Measurements from ENCODE around the gene MRPL55.

The MRPL55 gene

GRCh38 chr1:228141226-228142044, 32.3 kb upstream of the MRPL55 start:
- peak overlapping the region; percentile 91; the same call in 1 of the 2 replicates for H3K4me3 ChIP-seq (ENCODE audit: low read length)
- no peaks in the 10 kb centered on the region for H3K9me3 ChIP-seq (ENCODE audit: control insufficient read depth, insufficient read depth, low read length)
- H3K4me1 ChIP-seq (ENCODE audit: control insufficient read depth, insufficient read depth, low read length): no peaks in the 10 kb centered on the region; the same call in 1 of the 2 replicates
- no peak overlapping the region for H3K27ac ChIP-seq (ENCODE audit: low read length)
- no peak for DNase-seq (ENCODE audit: low read depth, low spot score)
- no CpG with 5 or more reads among the region's 27 CpGs for WGBS (ENCODE audit: insufficient coverage, insufficient read length)
- H3K36me3 ChIP-seq (ENCODE audit: control insufficient read depth, insufficient read depth, low read length): no peaks in the 10 kb centered on the region; the same call in 1 of the 2 replicates
- no peaks in the 10 kb centered on the region for H3K27me3 ChIP-seq (ENCODE audit: control insufficient read depth, insufficient read depth, low read length)

GRCh38 chr1:228140724-228141225, 31.7 kb upstream of the MRPL55 start:
- Histone ChIP-seq H3K4me3 (ENCODE audit: low read length) (peak overlapping the region; percentile 91), H3K9me3 (ENCODE audit: control insufficient read depth, insufficient read depth, low read length) (no peaks in the 10 kb centered on the region), H3K4me1 (ENCODE audit: control insufficient read depth, insufficient read depth, low read length) (no peaks in the 10 kb centered on the region; the same call in 1 of the 2 replicates), H3K27me3 (ENCODE audit: control insufficient read depth, insufficient read depth, low read length) (no peaks in the 10 kb centered on the region), H3K27ac (ENCODE audit: low read length) (no peak overlapping the region), H3K36me3 (ENCODE audit: control insufficient read depth, insufficient read depth, low read length) (no peaks in the 10 kb centered on the region; the same call in 1 of the 2 replicates)
- WGBS (ENCODE audit: insufficient coverage, insufficient read length): no CpG with 5 or more reads among the region's 25 CpGs
- DNase-seq (ENCODE audit: low read depth, low spot score): no peak

- no peaks in the 10 kb centered on the region; the same call in 1 of the 2 replicates for H3K36me3 ChIP-seq (ENCODE audit: control insufficient read depth, insufficient read depth, low read length)
- WGBS (ENCODE audit: insufficient coverage, insufficient read length): no CpG with 5 or more reads among the region's 95 CpGs
- peak within 1 kb of the TSS; percentile 91 for H3K4me3 ChIP-seq (ENCODE audit: low read length)
- H3K27ac ChIP-seq (ENCODE audit: low read length): no peak within 1 kb of the TSS
- H3K9me3 ChIP-seq (ENCODE audit: control insufficient read depth, insufficient read depth, low read length): no peaks in the 10 kb centered on the region
- no peaks in the 10 kb centered on the region for H3K27me3 ChIP-seq (ENCODE audit: control insufficient read depth, insufficient read depth, low read length)
- peak; percentile 97 for DNase-seq (ENCODE audit: low read depth, low spot score)
- H3K4me1 ChIP-seq (ENCODE audit: control insufficient read depth, insufficient read depth, low read length): no peaks in the 10 kb centered on the region; the same call in 1 of the 2 replicates
Observed at GRCh38 chr1:228139931-228140723, 31.0 kb upstream of the MRPL55 start, which contains the start of gene GUK1. TSS of gene GUK1 (plus strand) at chr1:228140279. CDS start at chr1:228140303, 24 bp downstream.

GRCh38 chr1:228139406-228139930, 30.4 kb upstream of the MRPL55 start:
- DNase-seq (ENCODE audit: low read depth, low spot score): no peak
- H3K27ac ChIP-seq (ENCODE audit: low read length): no peak overlapping the region
- peak overlapping the region; percentile 91; the same call in 1 of the 2 replicates for H3K4me3 ChIP-seq (ENCODE audit: low read length)
- H3K36me3 ChIP-seq (ENCODE audit: control insufficient read depth, insufficient read depth, low read length): no peaks in the 10 kb centered on the region; the same call in 1 of the 2 replicates
- H3K4me1 ChIP-seq (ENCODE audit: control insufficient read depth, insufficient read depth, low read length): no peaks in the 10 kb centered on the region; the same call in 1 of the 2 replicates
- H3K27me3 ChIP-seq (ENCODE audit: control insufficient read depth, insufficient read depth, low read length): no peaks in the 10 kb centered on the region
- WGBS (ENCODE audit: insufficient coverage, insufficient read length): no CpG with 5 or more reads among the region's 30 CpGs
- H3K9me3 ChIP-seq (ENCODE audit: control insufficient read depth, insufficient read depth, low read length): no peaks in the 10 kb centered on the region

- Histone ChIP-seq H3K4me3 (ENCODE audit: low read length) (no peak overlapping the region), H3K36me3 (ENCODE audit: control insufficient read depth, insufficient read depth, low read length) (no peaks in the 10 kb centered on the region; the same call in 1 of the 2 replicates), H3K4me1 (ENCODE audit: control insufficient read depth, insufficient read depth, low read length) (no peaks in the 10 kb centered on the region), H3K27me3 (ENCODE audit: control insufficient read depth, insufficient read depth, low read length) (no peaks in the 10 kb centered on the region), H3K27ac (ENCODE audit: low read length) (no peak overlapping the region), H3K9me3 (ENCODE audit: control insufficient read depth, insufficient read depth, low read length) (no peaks in the 10 kb centered on the region)
- no CpG with 5 or more reads among the region's 1 CpG for WGBS (ENCODE audit: insufficient coverage, insufficient read length)
- no peak for DNase-seq (ENCODE audit: low read depth, low spot score)
Observed at GRCh38 chr1:228136901-228137300, 27.8 kb upstream of the MRPL55 start.

GRCh38 chr1:228134591-228134990, 25.5 kb upstream of the MRPL55 start:
- no CpG with 5 or more reads among the region's 12 CpGs for WGBS (ENCODE audit: insufficient coverage, insufficient read length)

GRCh38 chr1:228131766-228132165, 22.7 kb upstream of the MRPL55 start:
- H3K4me3 ChIP-seq (ENCODE audit: low read length): no peak overlapping the region
- H3K27ac ChIP-seq (ENCODE audit: low read length): no peak overlapping the region
- H3K27me3 ChIP-seq (ENCODE audit: control insufficient read depth, insufficient read depth, low read length): no peaks in the 10 kb centered on the region
- no peaks in the 10 kb centered on the region for H3K36me3 ChIP-seq (ENCODE audit: control insufficient read depth, insufficient read depth, low read length)
- no peaks in the 10 kb centered on the region for H3K4me1 ChIP-seq (ENCODE audit: control insufficient read depth, insufficient read depth, low read length)
- no peaks in the 10 kb centered on the region for H3K9me3 ChIP-seq (ENCODE audit: control insufficient read depth, insufficient read depth, low read length)
- no peak for DNase-seq (ENCODE audit: low read depth, low spot score)
- WGBS (ENCODE audit: insufficient coverage, insufficient read length): no CpG with 5 or more reads among the region's 2 CpGs

More at GRCh38 chr1:228134591-228134990, 25.5 kb upstream of the MRPL55 start:
- Histone ChIP-seq H3K27me3 (ENCODE audit: control insufficient read depth, insufficient read depth, low read length) (no peaks in the 10 kb centered on the region), H3K9me3 (ENCODE audit: control insufficient read depth, insufficient read depth, low read length) (no peaks in the 10 kb centered on the region), H3K4me3 (ENCODE audit: low read length) (no peak overlapping the region), H3K36me3 (ENCODE audit: control insufficient read depth, insufficient read depth, low read length) (no peaks in the 10 kb centered on the region), H3K27ac (ENCODE audit: low read length) (no peak overlapping the region), H3K4me1 (ENCODE audit: control insufficient read depth, insufficient read depth, low read length) (no peaks in the 10 kb centered on the region)
- no peak for DNase-seq (ENCODE audit: low read depth, low spot score)

DNA sequence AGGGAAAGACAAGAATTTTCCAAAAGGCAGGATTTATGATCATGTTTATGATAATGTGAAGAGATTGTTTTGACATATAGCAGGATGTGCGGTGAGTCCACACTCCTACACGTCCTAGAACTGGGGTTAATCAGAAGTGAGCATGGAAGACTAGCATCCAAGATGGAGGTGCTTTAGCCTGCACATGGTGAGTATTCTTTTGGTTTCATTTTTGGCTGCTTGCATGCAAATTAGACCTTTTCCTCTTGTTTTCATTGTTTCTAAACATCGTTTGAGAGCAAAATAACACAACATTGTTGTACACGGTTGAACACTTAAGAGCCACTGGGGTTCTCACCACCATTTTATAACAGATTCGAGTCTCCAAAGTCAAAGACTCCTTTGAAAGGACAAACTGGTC, 16.1 kb upstream of the MRPL55 start:
- no CpG with 5 or more reads among the region's 5 CpGs for whole genome bisulfite sequencing (ENCODE audit: insufficient coverage, insufficient read length)
- Histone ChIP-seq H3K27me3 (ENCODE audit: control insufficient read depth, insufficient read depth, low read length) (no peaks in the 10 kb centered on the region), H3K4me1 (ENCODE audit: control insufficient read depth, insufficient read depth, low read length) (no peaks in the 10 kb centered on the region), H3K27ac (ENCODE audit: low read length) (no peak overlapping the region), H3K9me3 (ENCODE audit: control insufficient read depth, insufficient read depth, low read length) (no peaks in the 10 kb centered on the region), H3K36me3 (ENCODE audit: control insufficient read depth, insufficient read depth, low read length) (no peaks in the 10 kb centered on the region), H3K4me3 (ENCODE audit: low read length) (no peak overlapping the region)
- DNase-seq (ENCODE audit: low read depth, low spot score): no peak

DNA sequence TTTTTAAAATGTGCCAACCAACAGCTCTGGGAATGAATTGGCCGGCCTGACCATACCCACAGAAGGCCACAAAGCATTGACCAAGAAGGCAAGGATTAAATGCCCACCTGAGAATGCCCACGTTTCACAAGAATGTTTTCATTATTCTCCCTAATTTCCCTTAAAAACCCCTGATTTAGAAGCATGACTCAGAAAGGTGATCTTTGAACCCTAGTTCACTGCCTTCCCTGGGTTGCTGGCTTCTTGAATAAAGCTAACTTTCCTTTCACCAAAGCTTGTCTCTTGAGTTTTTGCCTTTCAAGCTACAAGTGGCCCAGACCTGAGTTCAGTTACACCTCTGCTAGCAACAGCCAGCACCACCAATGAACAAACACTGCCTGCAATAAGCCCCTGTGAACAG, 14.4 kb upstream of the MRPL55 start:
- Histone ChIP-seq H3K27ac (ENCODE audit: low read length) (no peak overlapping the region), H3K36me3 (ENCODE audit: control insufficient read depth, insufficient read depth, low read length) (no peaks in the 10 kb centered on the region), H3K4me3 (ENCODE audit: low read length) (no peak overlapping the region), H3K27me3 (ENCODE audit: control insufficient read depth, insufficient read depth, low read length) (no peaks in the 10 kb centered on the region), H3K4me1 (ENCODE audit: control insufficient read depth, insufficient read depth, low read length) (no peaks in the 10 kb centered on the region), H3K9me3 (ENCODE audit: control insufficient read depth, insufficient read depth, low read length) (no peaks in the 10 kb centered on the region)
- DNase-seq (ENCODE audit: low read depth, low spot score): no peak
- WGBS (ENCODE audit: insufficient coverage, insufficient read length): no CpG with 5 or more reads among the region's 2 CpGs

- no peaks in the 10 kb centered on the region for H3K9me3 ChIP-seq (ENCODE audit: control insufficient read depth, insufficient read depth, low read length)
- no peak for DNase-seq (ENCODE audit: low read depth, low spot score)
- no peaks in the 10 kb centered on the region for H3K27me3 ChIP-seq (ENCODE audit: control insufficient read depth, insufficient read depth, low read length)
- H3K4me3 ChIP-seq (ENCODE audit: low read length): no peak overlapping the region
- H3K4me1 ChIP-seq (ENCODE audit: control insufficient read depth, insufficient read depth, low read length): no peaks in the 10 kb centered on the region
- no peak overlapping the region for H3K27ac ChIP-seq (ENCODE audit: low read length)
- no CpG with 5 or more reads among the region's 1 CpG for WGBS (ENCODE audit: insufficient coverage, insufficient read length)
- H3K36me3 ChIP-seq (ENCODE audit: control insufficient read depth, insufficient read depth, low read length): no peaks in the 10 kb centered on the region
Observed at GRCh38 chr1:228122921-228123441, 13.9 kb upstream of the MRPL55 start.
